HG03103 (cell line): ENCODE measurements around the gene MUCL3.
"Not testable (repeated sequence)": the region's sequence is repeated elsewhere in the genome, so short reads cannot be mapped to it uniquely, and the experiment has no call there.

Experiments
- ATAC-seq: cut with Tn5 transposase; IDR thresholded peaks from one replicate; pipeline ENCODE4 v1.9.1; 2021; ENCODE audit warnings: low read depth; ENCODE audit not compliant: unreplicated experiment

The MUCL3 gene

GRCh38 chr6:30937265-30937664, 3.5 kb upstream of the MUCL3 start:
- ATAC-seq, result no peak

GRCh38 chr6:30938730-30939129, 2.0 kb upstream of the MUCL3 start:
- ATAC-seq, result no peak

GRCh38 chr6:30939473-30939872, 1.3 kb upstream of the MUCL3 start:
- ATAC-seq, result no peak

GRCh38 chr6:30942338-30943060, 1.7 kb downstream of the MUCL3 start:
- no peak for ATAC-seq

GRCh38 chr6:30944051-30944450, 3.3 kb downstream of the MUCL3 start:
- no peak for ATAC-seq

- no peak for ATAC-seq
Observed at GRCh38 chr6:30945281-30945680, 4.5 kb downstream of the MUCL3 start.

GRCh38 chr6:30947231-30947630, 6.5 kb downstream of the MUCL3 start:
- ATAC-seq, result no peak

GRCh38 chr6:30948811-30949210, 8.0 kb downstream of the MUCL3 start:
- no peak for ATAC-seq

GRCh38 chr6:30951907-30952469, 11.2 kb downstream of the MUCL3 start:
- ATAC-seq, result no peak

- ATAC-seq, result no peak
Observed at GRCh38 chr6:30954631-30955366, 14.0 kb downstream of the MUCL3 start.

- no peak for ATAC-seq
Observed at GRCh38 chr6:30955367-30956042, 14.7 kb downstream of the MUCL3 start.

- no peak for ATAC-seq
Observed at GRCh38 chr6:30957716-30958115, 16.9 kb downstream of the MUCL3 start.

GRCh38 chr6:30960907-30961673, 20.3 kb downstream of the MUCL3 start:
- ATAC-seq, result no peak

GRCh38 chr6:30962716-30963115, 21.9 kb downstream of the MUCL3 start:
- no peak for ATAC-seq

- ATAC-seq, result no peak
Observed at GRCh38 chr6:30963641-30964040, 22.9 kb downstream of the MUCL3 start.

- ATAC-seq, result no peak
Observed at GRCh38 chr6:30964075-30964474, 23.3 kb downstream of the MUCL3 start.

- no peak for ATAC-seq
Observed at GRCh38 chr6:30965140-30965601, 24.4 kb downstream of the MUCL3 start.

- ATAC-seq, result no peak
Observed at GRCh38 chr6:30966154-30966553, 25.4 kb downstream of the MUCL3 start.

GRCh38 chr6:30969171-30969570, 28.4 kb downstream of the MUCL3 start:
- ATAC-seq, result not testable (repeated sequence)

GRCh38 chr6:30970946-30971345, 30.2 kb downstream of the MUCL3 start:
- no peak for ATAC-seq
